B cell (primary cell): Measurements from ENCODE around the gene LRRC4C. TPM values are rescaled to one million over a fixed set of nuclear protein-coding genes. Genes with fewer than 3 reads are reported as not detected.

Source experiments
- ATAC-seq: fragments of 200-7000 bp; cut with Tn5 transposase; one replicate; pipeline ENCODE4 v1.10.0; 2021; ENCODE audit warnings: low read depth, mild to moderate bottlenecking, moderate number of reproducible peaks, moderate library complexity
- CTCF ChIA-PET: fragments of 350-600 bp; sonication (Branson Sonifier 250); formaldehyde crosslinking; loops from one replicate; lab custom pipeline; 2021; ENCODE audit warnings: antibody characterized with exemption, inconsistent platforms; lab: Charles Lee
- POLR2A ChIA-PET: fragments of 350-600 bp; sonication (Branson Sonifier 250); formaldehyde crosslinking; loops from one replicate; lab custom pipeline; 2021; ENCODE audit warnings: antibody characterized with exemption; lab: Charles Lee
- DNase-seq: peaks from one replicate; pipeline ENCODE4 v3.0.0; 2013
- H2AFZ ChIP-seq: 2 replicates; pipeline ENCODE4 v1.6.1; 2012; ENCODE audit warnings: mild to moderate bottlenecking, low read depth, low read length; ENCODE audit not compliant: insufficient read depth, poor library complexity, severe bottlenecking
- H3K27ac ChIP-seq, 2 donors: 1 replicate in 1 of 2; 2 replicates in 1 of 2; pipeline ENCODE4 v1.5.1; 2012 to 2013; ENCODE audit warnings: low read length in 2 of 2, mild to moderate bottlenecking in 2 of 2, moderate library complexity in 1 of 2
- H3K27me3 ChIP-seq, 4 experiments: fragments of 200-600 bp in 1 of 4; sonication (generic) in 1 of 4; replicated peaks in 1 of 4; 1 replicate in 2 of 4; 2 replicates in 2 of 4; pipeline versions ENCODE4 v1.6.1 to v1.7.0; 2013 to 2016; ENCODE audit warnings: low read length in 3 of 4, mild to moderate bottlenecking in 2 of 4, mixed read lengths in 1 of 4, moderate library complexity in 1 of 4; ENCODE audit not compliant: insufficient read depth in 4 of 4, control insufficient read depth in 3 of 4; ENCODE audit errors: control extremely low read depth in 1 of 4
- H3K36me3 ChIP-seq, 2 experiments: replicated peaks in 1 of 2; 1 replicate in 1 of 2; 2 replicates in 1 of 2; pipeline versions ENCODE4 v1.6.1 to v1.7.1; 2013; ENCODE audit warnings: low read length in 1 of 2; ENCODE audit not compliant: insufficient read depth in 2 of 2, control insufficient read depth in 1 of 2; ENCODE audit errors: control extremely low read depth in 1 of 2, extremely low read depth in 1 of 2
- H3K4me1 ChIP-seq, 2 donors: fragments of 200-600 bp in 1 of 2; sonication (generic) in 1 of 2; 1 replicate in 1 of 2; 2 replicates in 1 of 2; pipeline versions ENCODE4 v1.5.1 to v1.6.1; 2013 to 2017; ENCODE audit warnings: low read length in 2 of 2; ENCODE audit not compliant: control insufficient read depth in 2 of 2, insufficient read depth in 2 of 2
- H3K4me2 ChIP-seq: replicated peaks from 2 replicates; pipeline ENCODE3; 2012; ENCODE audit warnings: mild to moderate bottlenecking, low read depth, low read length; ENCODE audit not compliant: poor library complexity, severe bottlenecking
- H3K4me3 ChIP-seq, 5 experiments: fragments of 200-600 bp in 1 of 5; sonication (generic) in 1 of 5; 1 replicate in 3 of 5; 2 replicates in 2 of 5; pipeline versions ENCODE4 v1.5.1 to v1.7.0; 2011 to 2016; ENCODE audit warnings: low read length in 4 of 5, mild to moderate bottlenecking in 4 of 5, low read depth in 2 of 5, control low read depth in 1 of 5, moderate library complexity in 1 of 5; ENCODE audit not compliant: insufficient read depth in 1 of 5; ENCODE audit errors: control extremely low read depth in 1 of 5, extremely low read depth in 1 of 5
- H3K79me2 ChIP-seq: fragments of 200-600 bp; sonication (generic); one replicate; pipeline ENCODE4 v1.6.0; 2016; ENCODE audit warnings: low read length; ENCODE audit not compliant: control insufficient read depth, insufficient read depth
- H3K9ac ChIP-seq: fragments of 200-600 bp; sonication (generic); 2 replicates; pipeline ENCODE4 v1.6.1; 2017; ENCODE audit warnings: mild to moderate bottlenecking, low read length, moderate library complexity
- H3K9me3 ChIP-seq, 3 donors: one replicate each; pipeline versions ENCODE4 v1.6.1 to v1.7.1; 2013; ENCODE audit warnings: low read length in 2 of 3; ENCODE audit not compliant: control insufficient read depth in 2 of 3, insufficient read depth in 1 of 3; ENCODE audit errors: control extremely low read depth in 1 of 3
- H4K20me1 ChIP-seq: 2 replicates; pipeline ENCODE4 v1.6.0; 2012; ENCODE audit warnings: mild to moderate bottlenecking, low read length; ENCODE audit not compliant: insufficient read depth, control insufficient read depth, poor library complexity, severe bottlenecking
- H3K27ac Mint-ChIP-seq: one replicate; pipeline ENCODE4 v1.8.0; 2021; ENCODE audit warnings: mixed read lengths
- H3K27me3 Mint-ChIP-seq: one replicate; pipeline ENCODE4 v1.8.0; 2021; ENCODE audit warnings: mixed read lengths
- H3K4me1 Mint-ChIP-seq: one replicate; pipeline ENCODE4 v1.8.0; 2021; ENCODE audit warnings: mixed read lengths
- H3K4me3 Mint-ChIP-seq: one replicate; pipeline ENCODE4 v1.8.0; 2021; ENCODE audit warnings: mixed read lengths
- H3K9me3 Mint-ChIP-seq: one replicate; pipeline ENCODE4 v1.8.0; 2022; ENCODE audit warnings: mixed read lengths; ENCODE audit not compliant: insufficient read depth
- CTCF ChIP-seq: fragments of 200-600 bp; IDR thresholded peaks from one replicate; pipeline ENCODE4 v1.8.0; 2022; ENCODE audit warnings: antibody characterized with exemption, mild to moderate bottlenecking
- EZH2 ChIP-seq: IDR thresholded peaks from 2 replicates; pipeline ENCODE4 v1.6.1; 2012; ENCODE audit warnings: borderline replicate concordance, low read depth, mild to moderate bottlenecking, moderate library complexity, low read length; ENCODE audit not compliant: insufficient read depth, poor library complexity, severe bottlenecking
- WGBS: methylation state at CpG from one replicate; pipeline ENCODE4 v1.1.5; 2013; ENCODE audit warnings: missing lambda C conversion rate; ENCODE audit not compliant: insufficient coverage; 5-methylcytosine and 5-hydroxymethylcytosine counted together
- intact Hi-C: fragments of 100-400 bp; cut with micrococcal nuclease; formaldehyde crosslinking; loops from one replicate; pipeline ENCODE4 v1.10.0; 2022
- polyA plus RNA-seq: library from polyadenylated mRNA; depleted of rRNA; stranded (reverse); fragments of >200 nt; gene quantifications from 2 replicates; pipeline ENCODE4 v1.2.3, GENCODE V29; 2012
- total RNA-seq, 2 donors: library from RNA; stranded (reverse); fragments of 120-200 nt in 1 of 2; gene quantifications; 1 replicate in 1 of 2; 2 replicates in 1 of 2; pipeline versions ENCODE4 v1.2.3 to v1.2.4, GENCODE V29; 2013 to 2022

The LRRC4C gene
- total and polyA plus RNA-seq, 2 donors (not counting 1 experiment from before 2014, with no cell fraction given) = 0.57 TPM; not detected in 1

- Histone ChIP-seq H3K9ac (no peak overlapping the region), H3K27me3 (no peaks in the 10 kb centered on the region), H3K4me2 (no peak overlapping the region), H3K36me3 (no peaks in the 10 kb centered on the region), H3K4me3 (no peak overlapping the region), H2AFZ (no peak overlapping the region), H4K20me1 (no peaks in the 10 kb centered on the region), H3K79me2 (no peaks in the 10 kb centered on the region), H3K27ac (no peak overlapping the region), H3K4me1 (no peaks in the 10 kb centered on the region), H3K9me3 (peaks cover 0 to 15% (median 0%) of the 10 kb centered on the region in 3 donors)
- Mint-ChIP-seq H3K4me3 (no peak overlapping the region), H3K27me3 (no peaks in the 10 kb centered on the region), H3K4me1 (no peaks in the 10 kb centered on the region), H3K27ac (no peak overlapping the region), H3K9me3 (peaks cover 2% of the 10 kb centered on the region)
- WGBS = 92% methylated on average over 9 of the region's 10 CpGs
- intact Hi-C loops = no loop called here
- no peak for DNase-seq
- TF ChIP-seq CTCF (no peak), EZH2 (no peak)
- CTCF ChIA-PET = no interaction called here
- POLR2A ChIA-PET = no interaction called here
- no peak for ATAC-seq
These were observed 214.3 kb downstream of the LRRC4C start for GRCh38 chr11:41245184-41245583.

GRCh38 chr11:41237382-41237781, 222.1 kb downstream of the LRRC4C start:
- H3K4me3 ChIP-seq = no peak overlapping the region
- H3K4me1 ChIP-seq = no peaks in the 10 kb centered on the region
- Mint-ChIP-seq H3K4me3 (no peak overlapping the region), H3K9me3 (no peaks in the 10 kb centered on the region), H3K27ac (no peak overlapping the region), H3K4me1 (no peaks in the 10 kb centered on the region), H3K27me3 (no peaks in the 10 kb centered on the region)
- H4K20me1 ChIP-seq = no peaks in the 10 kb centered on the region
- WGBS = 58% methylated on average over 3 of the region's 6 CpGs
- H3K4me2 ChIP-seq = no peak overlapping the region
- H3K27me3 ChIP-seq = no peaks in the 10 kb centered on the region
- ATAC-seq = no peak
- CTCF ChIA-PET = no interaction called here
- intact Hi-C loops = no loop called here
- TF ChIP-seq EZH2 (no peak), CTCF (no peak)
- no peaks in the 10 kb centered on the region for H3K9me3 ChIP-seq
- no peak for DNase-seq
- H3K36me3 ChIP-seq = no peaks in the 10 kb centered on the region
- H3K9ac ChIP-seq = no peak overlapping the region
- H2AFZ ChIP-seq = no peak overlapping the region
- POLR2A ChIA-PET = no interaction called here
- H3K79me2 ChIP-seq = no peaks in the 10 kb centered on the region
- no peak overlapping the region for H3K27ac ChIP-seq
